Activated CD4-positive, CD25-positive, alpha-beta regulatory T cell (primary cell): Measurements from ENCODE around the gene ZNF236.
"Not testable (repeated sequence)": the region's sequence is repeated elsewhere in the genome, so short reads cannot be mapped to it uniquely, and the experiment has no call there.

Experiments used
- DNase-seq, 4 experiments: peaks; one replicate each; lab custom pipeline; 2025; lab: John Stamatoyannopoulos, UW

ZNF236 gene

GRCh38 chr18:77005651-77006195 lies 183.4 kb downstream of the ZNF236 start:
- DNase-seq = no peak

GRCh38 chr18:77006305-77007175 lies 184.2 kb downstream of the ZNF236 start:
- no peak for DNase-seq

- DNase-seq = no peak
Observed at GRCh38 chr18:77007251-77007650, 184.9 kb downstream of the ZNF236 start.

- DNase-seq = no peak
Observed at GRCh38 chr18:77008006-77008405, 185.6 kb downstream of the ZNF236 start.

GRCh38 chr18:77008576-77009315 lies 186.4 kb downstream of the ZNF236 start:
- DNase-seq = no peak

- no peak for DNase-seq
Observed at GRCh38 chr18:77009675-77010074, 187.3 kb downstream of the ZNF236 start.

GRCh38 chr18:77012120-77012519 lies 189.8 kb downstream of the ZNF236 start:
- no peak for DNase-seq

GRCh38 chr18:77012806-77013541 lies 190.6 kb downstream of the ZNF236 start:
- no peak for DNase-seq

- DNase-seq = no peak
Observed at GRCh38 chr18:77013811-77014521, 191.6 kb downstream of the ZNF236 start.

GRCh38 chr18:77014538-77014937 lies 192.2 kb downstream of the ZNF236 start:
- no peak for DNase-seq

- DNase-seq = no peak
Observed at GRCh38 chr18:77015169-77015568, 192.8 kb downstream of the ZNF236 start.

- no peak for DNase-seq
Observed at GRCh38 chr18:77015771-77016710, 193.7 kb downstream of the ZNF236 start.

GRCh38 chr18:77016936-77017335 lies 194.6 kb downstream of the ZNF236 start:
- DNase-seq = no peak

- DNase-seq = no peak
Observed at GRCh38 chr18:77017355-77017754, 195.0 kb downstream of the ZNF236 start.

- not testable (repeated sequence) for DNase-seq
Observed at GRCh38 chr18:77018650-77019049, 196.3 kb downstream of the ZNF236 start.

GRCh38 chr18:77019641-77020040 lies 197.3 kb downstream of the ZNF236 start:
- no peak for DNase-seq
